ENCODE measurements around the gene HSPA1L.

- TF ChIP-seq GATA2 (IDR thresholded peaks at IDR 0.05; ENCODE audit: low read depth, low read length) (no peak), GATA3 (IDR thresholded peaks at IDR 0.05; ENCODE audit: low read depth, low read length) (no peak)
Observed at GRCh38 chr6:31850765-31851484, 35.8 kb upstream of the HSPA1L start.
